Adrenal gland (tissue), 5 donors: ENCODE results near the gene DPY19L3.

Source experiments
- CTCF ChIP-seq, 6 experiments: fragments of 450-650 bp in 4 of 6; fragments of 200-600 bp in 2 of 6; sonication (generic) in 1 of 6; IDR thresholded peaks; 1 replicate in 5 of 6; 2 replicates in 1 of 6; pipeline versions ENCODE4 v1.5.1 to v1.8.0; 2016 to 2021; ENCODE audit warnings: antibody characterized with exemption in 6 of 6, mild to moderate bottlenecking in 2 of 6, moderate library complexity in 1 of 6
- POLR2A ChIP-seq, 2 donors: fragments of 450-650 bp; IDR thresholded peaks; one replicate each; pipeline ENCODE4 v1.6.1; 2017; ENCODE audit warnings: antibody characterized with exemption in 2 of 2, mild to moderate bottlenecking in 2 of 2, moderate library complexity in 1 of 2
- donor health status: DM: no; HTN: no; CAD: no.

- no peak for TF ChIP-seq CTCF (IDR thresholded peaks at IDR 0.05)
- TF ChIP-seq POLR2A (IDR thresholded peaks at IDR 0.05): no peak
Observed at GRCh38 chr19:32388393-32388855, 17.1 kb upstream of the DPY19L3 start.
